ENCODE data around the gene CES1. TPM values are rescaled to one million over a fixed set of nuclear protein-coding genes. Genes with fewer than 3 reads are reported as not detected.
"Not testable (repeated sequence)": the region's sequence is repeated elsewhere in the genome, so short reads cannot be mapped to it uniquely, and the experiment has no call there.

The CES1 gene
- total and polyA plus RNA-seq, 9 donors: 1.5 to 114 (median 24.6) TPM

DNA sequence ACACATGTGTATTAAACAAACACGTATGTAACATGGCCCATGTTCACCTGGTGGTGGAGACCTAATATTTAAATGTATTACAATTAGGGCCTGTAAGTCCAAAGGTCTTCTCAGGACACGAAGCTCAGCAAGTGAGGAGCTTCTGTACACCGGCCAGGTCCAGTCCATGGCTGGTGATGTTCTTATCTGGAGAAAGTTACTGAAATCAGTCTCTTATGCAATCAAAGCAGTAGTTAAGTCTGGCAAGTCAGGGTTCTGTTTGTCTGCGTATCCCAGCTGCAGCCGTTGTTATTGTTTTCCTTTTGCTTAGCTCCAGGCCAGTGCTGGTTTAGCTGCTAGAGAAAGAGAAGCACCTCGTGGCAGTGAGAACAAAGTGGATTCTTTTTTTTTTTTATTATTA lies 41.4 kb downstream of the CES1 start:
- H3K27ac ChIP-seq; H3K4me1 ChIP-seq (ENCODE audit: insufficient read depth); H3K9me3 ChIP-seq; H3K36me3 ChIP-seq; H3K4me3 ChIP-seq; intact Hi-C loops (cut with DNase I); DNase-seq; H3K27me3 ChIP-seq: not testable (repeated sequence)
- no CpG with 5 or more reads among the region's 6 CpGs for WGBS, 3 donors

DNA sequence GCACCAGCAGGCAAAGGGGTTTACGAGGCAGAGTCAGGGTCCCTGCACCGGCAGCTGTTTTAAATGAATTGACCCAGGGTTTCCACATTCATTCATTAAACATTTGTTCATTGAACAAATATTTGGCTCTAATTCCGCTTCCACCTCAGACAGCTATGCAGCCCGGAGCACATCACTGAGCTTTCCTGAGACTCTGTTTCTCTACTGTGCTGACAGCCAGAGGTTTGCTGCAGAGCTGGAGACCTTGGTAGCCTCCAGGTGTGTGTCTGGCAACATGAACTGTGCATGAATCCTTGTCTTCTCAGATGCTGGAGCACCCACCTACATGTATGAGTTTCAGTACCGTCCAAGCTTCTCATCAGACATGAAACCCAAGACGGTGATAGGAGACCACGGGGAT lies 42.7 kb downstream of the CES1 start:
- H3K9me3 ChIP-seq; intact Hi-C loops (cut with DNase I); DNase-seq; H3K36me3 ChIP-seq; H3K27me3 ChIP-seq; H3K4me3 ChIP-seq; H3K4me1 ChIP-seq (ENCODE audit: insufficient read depth); H3K27ac ChIP-seq: not testable (repeated sequence)
- 54 to 80% (median 61%) methylated on average over 1 to 2 of the region's 7 CpGs for WGBS, 3 donors

DNA sequence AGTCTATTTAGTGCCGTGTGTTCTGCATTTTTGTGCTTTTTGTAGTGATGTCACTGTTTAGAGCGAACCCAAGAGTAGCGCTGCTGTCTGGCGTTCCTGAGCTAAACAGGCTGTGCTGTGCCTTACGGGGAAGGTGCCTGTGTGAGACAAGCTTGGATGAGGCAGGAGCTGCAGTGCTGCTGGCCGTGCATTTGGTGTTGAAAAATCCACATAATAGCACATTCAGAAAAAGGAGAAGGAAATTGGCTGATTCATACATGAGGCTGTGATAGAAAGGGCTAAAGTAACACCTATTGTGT lies 50.2 kb downstream of the CES1 start:
- H3K4me1 ChIP-seq (ENCODE audit: insufficient read depth); H3K9me3 ChIP-seq; H3K27me3 ChIP-seq; H3K27ac ChIP-seq; intact Hi-C loops (cut with DNase I); DNase-seq; H3K36me3 ChIP-seq; H3K4me3 ChIP-seq: not testable (repeated sequence)
- WGBS, 3 donors: 17 to 65% (median 57%) methylated on average over 1 to 2 of the region's 6 CpGs

DNA sequence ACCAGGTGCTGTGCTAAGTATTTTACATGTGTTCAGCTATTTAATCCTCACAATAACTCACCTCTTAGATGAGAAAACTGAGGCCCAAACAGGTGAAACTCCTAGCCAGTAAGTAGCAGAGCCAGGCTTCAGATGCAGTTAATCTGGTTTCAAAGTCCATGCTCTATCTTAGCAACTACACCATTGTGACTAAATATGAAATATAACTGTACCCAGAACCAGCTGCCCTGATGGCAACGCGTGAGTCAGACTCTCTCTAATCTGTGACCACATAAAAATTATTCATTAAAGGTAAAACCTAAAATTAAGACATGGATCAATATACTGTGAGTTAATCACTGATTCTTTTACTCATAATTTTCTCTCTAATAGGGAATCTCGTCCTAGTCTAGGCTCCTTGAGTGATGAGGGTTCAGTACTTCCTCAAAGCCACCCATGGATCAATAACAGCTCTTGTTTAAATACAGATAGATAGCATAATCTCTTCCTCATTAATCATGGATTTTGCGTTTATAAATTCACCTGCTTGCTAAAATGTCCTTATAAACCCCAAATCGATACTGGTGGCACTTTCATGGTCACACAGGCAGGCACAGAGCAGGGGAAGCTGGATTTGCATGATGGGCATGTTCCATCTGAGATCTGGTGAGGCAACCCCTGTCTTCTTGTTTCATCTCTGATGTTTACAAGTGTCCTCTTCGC lies 50.7 kb downstream of the CES1 start:
- H3K36me3 ChIP-seq; H3K4me1 ChIP-seq (ENCODE audit: insufficient read depth); H3K27me3 ChIP-seq; H3K27ac ChIP-seq; DNase-seq; H3K4me3 ChIP-seq; H3K9me3 ChIP-seq; intact Hi-C loops (cut with DNase I): not testable (repeated sequence)
- 64 to 72% (median 66%) methylated on average over 6 of the region's 6 CpGs for WGBS, 3 donors

DNA sequence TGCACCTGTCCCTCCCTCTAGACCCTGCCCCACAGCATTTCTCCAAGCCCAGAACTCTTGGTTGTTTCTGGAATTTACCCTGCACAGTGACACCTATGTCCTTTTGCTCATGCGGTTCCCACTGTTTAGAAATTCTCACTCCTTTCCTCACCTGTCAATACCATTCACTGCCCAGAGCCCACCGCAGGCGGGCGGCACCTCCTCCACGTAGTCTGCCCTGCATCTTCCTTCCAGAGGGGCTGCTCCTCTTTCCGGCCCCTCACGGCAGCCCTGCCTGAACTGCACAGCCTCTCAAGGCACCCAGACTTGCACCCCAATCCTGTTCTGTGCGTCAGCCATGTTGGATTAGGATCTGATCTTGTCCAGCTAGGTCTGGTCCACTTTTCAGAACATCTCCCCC lies 51.4 kb downstream of the CES1 start:
- not testable (repeated sequence) for H3K27ac ChIP-seq, DNase-seq
- WGBS, 3 donors: 74 to 80% (median 78%) methylated on average over 8 of the region's 8 CpGs

DNA sequence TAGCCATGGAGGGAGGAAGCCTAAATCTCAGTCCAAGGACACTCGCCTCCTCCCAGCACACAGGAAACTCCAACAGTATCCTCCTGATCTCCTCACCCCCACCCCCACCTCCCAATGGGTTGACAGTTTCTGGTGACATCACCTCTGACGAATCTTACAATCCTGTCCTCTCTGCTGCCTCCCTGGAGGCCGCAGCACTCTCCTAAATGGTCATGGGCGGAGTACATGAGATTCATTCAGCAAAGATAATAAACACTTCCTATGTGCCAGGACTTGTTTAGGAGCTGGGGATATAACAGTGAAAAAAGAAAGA lies 52.8 kb downstream of the CES1 start:
- H3K9me3 ChIP-seq; H3K27me3 ChIP-seq; intact Hi-C loops (cut with DNase I); H3K36me3 ChIP-seq; H3K4me1 ChIP-seq (ENCODE audit: insufficient read depth); H3K4me3 ChIP-seq; DNase-seq; H3K27ac ChIP-seq: not testable (repeated sequence)
- WGBS, 3 donors: 70 to 76% (median 72%) methylated on average over 3 to 4 of the region's 4 CpGs

More for the DNA sequence above, 51.4 kb downstream of the CES1 start:
- H3K36me3 ChIP-seq; intact Hi-C loops (cut with DNase I); H3K9me3 ChIP-seq; H3K27me3 ChIP-seq; H3K4me1 ChIP-seq (ENCODE audit: insufficient read depth); H3K4me3 ChIP-seq: not testable (repeated sequence)

DNA sequence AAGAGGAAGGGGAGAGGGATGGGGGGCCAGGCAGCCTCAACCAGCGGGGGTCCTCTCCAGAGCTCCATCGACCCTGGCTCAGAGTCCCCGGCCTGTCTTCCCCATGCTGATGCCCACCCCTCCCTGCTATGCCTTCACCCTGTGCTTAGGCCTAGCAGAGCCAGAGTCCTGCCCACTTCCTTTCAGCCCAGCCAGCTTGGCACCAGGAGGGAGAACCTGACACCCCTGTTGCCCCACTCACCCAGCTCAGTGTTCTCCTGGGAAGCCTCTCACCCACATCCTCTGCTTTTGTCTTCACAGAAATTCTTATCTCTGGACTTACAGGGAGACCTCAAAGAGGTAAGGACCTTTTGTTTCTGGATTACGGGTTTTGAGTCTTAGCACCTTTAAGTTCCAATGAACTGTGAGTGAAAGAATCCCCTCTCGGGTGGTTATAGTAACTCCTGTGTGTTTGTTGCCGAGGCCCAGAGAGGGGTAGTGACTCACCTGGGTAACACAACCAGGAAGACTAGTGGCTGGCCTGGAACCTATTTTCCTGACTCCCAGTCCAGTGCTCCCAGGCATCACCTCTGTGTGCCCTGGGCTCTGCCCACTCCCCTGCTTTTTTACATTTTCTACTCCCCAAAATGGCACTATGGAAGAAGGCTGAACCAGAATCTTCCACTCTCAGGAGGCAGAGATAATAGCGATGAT lies 53.3 kb downstream of the CES1 start:
- 66 to 76% (median 68%) methylated on average over 7 of the region's 7 CpGs for WGBS, 3 donors

More for the DNA sequence above, 53.3 kb downstream of the CES1 start:
- Histone ChIP-seq H3K9me3 (no peaks in the 10 kb centered on the region), H3K36me3 (no peaks in the 10 kb centered on the region), H3K4me3 (no peak overlapping the region), H3K27me3 (no peaks in the 10 kb centered on the region), H3K27ac (no peak overlapping the region), H3K4me1 (ENCODE audit: insufficient read depth) (no peaks in the 10 kb centered on the region)
- TF ChIP-seq EP300 (IDR thresholded peaks at IDR 0.05) (no peak), POLR2A (IDR thresholded peaks at IDR 0.05) (no peak)
- TF ChIP-seq, protein P1, sequence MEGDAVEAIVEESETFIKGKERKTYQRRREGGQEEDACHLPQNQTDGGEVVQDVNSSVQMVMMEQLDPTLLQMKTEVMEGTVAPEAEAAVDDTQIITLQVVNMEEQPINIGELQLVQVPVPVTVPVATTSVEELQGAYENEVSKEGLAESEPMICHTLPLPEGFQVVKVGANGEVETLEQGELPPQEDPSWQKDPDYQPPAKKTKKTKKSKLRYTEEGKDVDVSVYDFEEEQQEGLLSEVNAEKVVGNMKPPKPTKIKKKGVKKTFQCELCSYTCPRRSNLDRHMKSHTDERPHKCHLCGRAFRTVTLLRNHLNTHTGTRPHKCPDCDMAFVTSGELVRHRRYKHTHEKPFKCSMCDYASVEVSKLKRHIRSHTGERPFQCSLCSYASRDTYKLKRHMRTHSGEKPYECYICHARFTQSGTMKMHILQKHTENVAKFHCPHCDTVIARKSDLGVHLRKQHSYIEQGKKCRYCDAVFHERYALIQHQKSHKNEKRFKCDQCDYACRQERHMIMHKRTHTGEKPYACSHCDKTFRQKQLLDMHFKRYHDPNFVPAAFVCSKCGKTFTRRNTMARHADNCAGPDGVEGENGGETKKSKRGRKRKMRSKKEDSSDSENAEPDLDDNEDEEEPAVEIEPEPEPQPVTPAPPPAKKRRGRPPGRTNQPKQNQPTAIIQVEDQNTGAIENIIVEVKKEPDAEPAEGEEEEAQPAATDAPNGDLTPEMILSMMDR (IDR thresholded peaks at IDR 0.05): no peak
- intact Hi-C loops (cut with DNase I): no loop called here
- DNase-seq: no peak

Measured in ovary (tissue), 9 donors.